Hypothalamus (tissue), 51 donors: ENCODE data around the gene AP3M1.
A peak's percentile ranks its signal among the peaks of the same experiment; 100 is the strongest.
"Not testable (repeated sequence)": the region's sequence is repeated elsewhere in the genome, so short reads cannot be mapped to it uniquely, and the experiment has no call there.

Source experiments
- DNase-seq, 51 donors: peaks; one replicate each; lab custom pipeline; 2025; lab: John Stamatoyannopoulos, UW

AP3M1 gene

GRCh38 chr10:74164716-74165529, 14.3 kb upstream of the AP3M1 start:
- DNase-seq: no peak

- DNase-seq: no peak
These were observed 12.9 kb upstream of the AP3M1 start for GRCh38 chr10:74163319-74164068.

- DNase-seq: no peak
These were observed 9.4 kb upstream of the AP3M1 start for GRCh38 chr10:74160013-74160412.

- no peak for DNase-seq
These were observed 6.3 kb upstream of the AP3M1 start for GRCh38 chr10:74156919-74157289.

- no peak for DNase-seq
These were observed 3.0 kb upstream of the AP3M1 start for GRCh38 chr10:74153676-74154075.

- DNase-seq: no peak
These were observed 2.5 kb upstream of the AP3M1 start for GRCh38 chr10:74153123-74153522.

GRCh38 chr10:74151879-74152722, 1.5 kb upstream of the AP3M1 start:
- DNase-seq: no peak

- peak; percentile 63 to 99 (median 96) for DNase-seq
These were observed 606 bp upstream of the AP3M1 start, which contains the start of gene ADK for GRCh38 chr10:74150990-74151878. Gene ADK (plus strand): TSS chr10:74151221. CDS start chr10:74151279, 58 bp downstream.

- not testable (repeated sequence) for DNase-seq
These were observed 3.6 kb downstream of the AP3M1 start for GRCh38 chr10:74146980-74147379.

- DNase-seq: no peak
These were observed 5.5 kb downstream of the AP3M1 start for GRCh38 chr10:74145133-74145532.

- no peak for DNase-seq
These were observed 10.1 kb downstream of the AP3M1 start for GRCh38 chr10:74140553-74140952.

GRCh38 chr10:74139981-74140380, 10.6 kb downstream of the AP3M1 start:
- no peak for DNase-seq

- not testable (repeated sequence) for DNase-seq
These were observed 12.0 kb downstream of the AP3M1 start for GRCh38 chr10:74138596-74138995.

GRCh38 chr10:74137992-74138391, 12.6 kb downstream of the AP3M1 start:
- no peak for DNase-seq

GRCh38 chr10:74135452-74135851, 15.2 kb downstream of the AP3M1 start:
- DNase-seq: no peak

- DNase-seq: no peak
These were observed 16.5 kb downstream of the AP3M1 start for GRCh38 chr10:74133923-74134820.

- DNase-seq: no peak
These were observed 27.5 kb downstream of the AP3M1 start for GRCh38 chr10:74123081-74123480.

GRCh38 chr10:74122060-74122459, 28.6 kb downstream of the AP3M1 start:
- no peak for DNase-seq

- DNase-seq: no peak
These were observed 29.3 kb downstream of the AP3M1 start for GRCh38 chr10:74121368-74121767.
